ENCODE results near the gene NAIF1.
"Not testable (repeated sequence)": the region's sequence is repeated elsewhere in the genome, so short reads cannot be mapped to it uniquely, and the experiment has no call there.

The NAIF1 gene

GRCh38 chr9:128084746-128085145, 17.6 kb upstream of the NAIF1 start:
- DNase-seq (ENCODE audit: low spot score) = no peak

- peak; percentile 40 for DNase-seq (ENCODE audit: low spot score)
These were observed 15.0 kb upstream of the NAIF1 start for GRCh38 chr9:128082151-128082550.

GRCh38 chr9:128081056-128081455, 13.9 kb upstream of the NAIF1 start:
- DNase-seq (ENCODE audit: low spot score) = no peak

- no peak for DNase-seq (ENCODE audit: low spot score)
These were observed 13.1 kb upstream of the NAIF1 start for GRCh38 chr9:128080206-128080605.

GRCh38 chr9:128078504-128079434, 11.6 kb upstream of the NAIF1 start:
- DNase-seq (ENCODE audit: low spot score) = no peak

- no peak for DNase-seq (ENCODE audit: low spot score)
These were observed 10.9 kb upstream of the NAIF1 start for GRCh38 chr9:128077847-128078503.

- no peak for DNase-seq (ENCODE audit: low spot score)
These were observed 6.2 kb upstream of the NAIF1 start for GRCh38 chr9:128073253-128073886.

GRCh38 chr9:128072144-128073021, 5.3 kb upstream of the NAIF1 start:
- DNase-seq (ENCODE audit: low spot score) = peak; percentile 6

- not testable (repeated sequence) for DNase-seq (ENCODE audit: low spot score)
These were observed 4.4 kb upstream of the NAIF1 start for GRCh38 chr9:128071475-128071874.

GRCh38 chr9:128070874-128071273, 3.8 kb upstream of the NAIF1 start:
- no peak for DNase-seq (ENCODE audit: low spot score)

- no peak for DNase-seq (ENCODE audit: low spot score)
These were observed 1.5 kb upstream of the NAIF1 start for GRCh38 chr9:128068386-128069205.

- peak; percentile 96 for DNase-seq (ENCODE audit: low spot score)
These were observed 695 bp upstream of the NAIF1 start, which contains the start of gene SLC25A25 for GRCh38 chr9:128067645-128068385. Gene SLC25A25, plus strand, starts transcription at chr9:128068232. Its CDS starts 88 bp downstream, at chr9:128068320.

- no peak for DNase-seq (ENCODE audit: low spot score)
These were observed 1.0 kb downstream of the NAIF1 start for GRCh38 chr9:128065907-128066712.

- no peak for DNase-seq (ENCODE audit: low spot score)
These were observed 4.0 kb downstream of the NAIF1 start for GRCh38 chr9:128062846-128063831.

GRCh38 chr9:128062279-128062678, 4.8 kb downstream of the NAIF1 start:
- DNase-seq (ENCODE audit: low spot score) = no peak

GRCh38 chr9:128061275-128061960, 5.7 kb downstream of the NAIF1 start:
- DNase-seq (ENCODE audit: low spot score) = no peak

- no peak for DNase-seq (ENCODE audit: low spot score)
These were observed 7.6 kb downstream of the NAIF1 start for GRCh38 chr9:128059365-128059983.
